Myometrial cell (primary cell): Measurements from ENCODE around the gene MPZL2. TPM values are rescaled to one million over a fixed set of nuclear protein-coding genes. Genes with fewer than 3 reads are reported as not detected.

Experiments
- total RNA-seq: library from RNA; depleted of rRNA; stranded (reverse); fragments of >200 nt; gene quantifications from 2 replicates; pipeline ENCODE4 v1.2.3, GENCODE V29; 2015

MPZL2 gene
- total RNA-seq, result not detected in 2 replicates

DNA sequence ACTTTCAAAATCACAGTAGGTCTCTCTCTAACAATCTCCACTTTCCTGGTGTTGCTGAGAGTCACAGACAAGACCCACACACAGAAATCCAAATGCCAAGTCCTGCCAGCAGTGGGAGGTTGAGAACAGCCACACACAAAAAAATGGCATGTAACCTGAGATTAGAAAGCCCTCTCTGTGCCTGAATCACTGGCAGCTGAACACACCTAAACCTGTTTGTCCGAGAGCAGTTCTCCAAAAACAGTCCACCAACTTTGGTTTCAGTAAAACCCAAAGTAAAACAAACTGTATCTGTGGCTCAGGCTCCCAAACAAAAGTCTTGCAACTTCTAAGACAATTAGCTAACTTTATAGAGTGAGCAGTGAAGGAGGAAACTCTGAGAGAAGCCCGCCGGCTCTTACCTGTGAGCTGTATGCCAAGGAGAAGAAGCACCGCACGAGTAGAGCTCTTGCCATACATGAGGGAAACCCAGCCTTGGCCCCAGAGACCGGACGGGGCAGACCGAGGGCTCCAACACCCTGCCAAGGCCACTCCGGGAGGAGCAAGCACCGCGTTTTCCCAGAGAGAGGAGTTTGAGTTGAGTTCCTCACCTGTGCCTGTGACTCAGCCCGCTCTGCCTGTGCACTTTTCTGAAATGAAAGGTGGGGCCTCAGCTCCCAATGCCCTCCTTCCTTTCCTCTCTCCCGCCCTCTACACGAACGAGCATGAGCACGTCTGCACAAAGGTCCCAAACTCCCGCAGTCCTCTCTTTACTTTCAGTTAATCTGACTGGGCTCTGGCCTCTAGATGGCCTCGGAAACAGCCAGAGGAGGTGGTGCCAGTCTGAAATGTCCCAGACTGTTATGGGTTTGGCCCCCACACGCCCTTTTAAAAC, at the start of gene MPZL2:
MPZL2 (minus strand) TSS at position 603 of the 874 bp plus-strand sequence; CDS start at position 459, 144 bp downstream.

DNA sequence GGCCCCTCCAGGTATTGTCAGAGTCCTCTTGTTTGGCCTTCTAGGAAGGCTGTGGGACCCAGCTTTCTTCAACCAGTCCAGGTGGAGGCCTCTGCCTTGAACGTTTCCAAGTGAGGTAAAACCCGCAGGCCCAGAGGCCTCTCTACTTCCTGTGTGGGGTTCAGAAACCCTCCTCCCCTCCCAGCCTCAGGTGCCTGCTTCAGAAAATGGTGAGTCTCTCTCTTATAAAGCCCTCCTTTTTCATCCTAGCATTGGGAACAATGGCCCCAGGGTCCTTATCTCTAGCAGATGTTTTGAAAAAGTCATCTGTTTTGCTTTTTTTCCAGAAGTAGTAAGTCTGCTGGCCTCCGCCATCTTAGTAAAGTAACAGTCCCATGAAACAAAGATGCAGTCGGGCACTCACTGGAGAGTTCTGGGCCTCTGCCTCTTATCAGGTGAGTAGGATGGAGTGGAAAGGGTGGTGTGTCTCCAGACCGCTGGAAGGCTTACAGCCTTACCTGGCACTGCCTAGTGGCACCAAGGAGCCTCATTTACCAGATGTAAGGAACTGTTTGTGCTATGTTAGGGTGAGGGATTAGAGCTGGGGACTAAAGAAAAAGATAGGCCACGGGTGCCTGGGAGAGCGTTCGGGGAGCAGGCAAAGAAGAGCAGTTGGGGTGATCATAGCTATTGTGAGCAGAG, 40.6 kb upstream of the MPZL2 start, which contains the start of gene CD3E:
CD3E (plus strand) TSS at position 163 of the 681 bp plus-strand sequence; CDS start at position 386, 223 bp downstream.

DNA sequence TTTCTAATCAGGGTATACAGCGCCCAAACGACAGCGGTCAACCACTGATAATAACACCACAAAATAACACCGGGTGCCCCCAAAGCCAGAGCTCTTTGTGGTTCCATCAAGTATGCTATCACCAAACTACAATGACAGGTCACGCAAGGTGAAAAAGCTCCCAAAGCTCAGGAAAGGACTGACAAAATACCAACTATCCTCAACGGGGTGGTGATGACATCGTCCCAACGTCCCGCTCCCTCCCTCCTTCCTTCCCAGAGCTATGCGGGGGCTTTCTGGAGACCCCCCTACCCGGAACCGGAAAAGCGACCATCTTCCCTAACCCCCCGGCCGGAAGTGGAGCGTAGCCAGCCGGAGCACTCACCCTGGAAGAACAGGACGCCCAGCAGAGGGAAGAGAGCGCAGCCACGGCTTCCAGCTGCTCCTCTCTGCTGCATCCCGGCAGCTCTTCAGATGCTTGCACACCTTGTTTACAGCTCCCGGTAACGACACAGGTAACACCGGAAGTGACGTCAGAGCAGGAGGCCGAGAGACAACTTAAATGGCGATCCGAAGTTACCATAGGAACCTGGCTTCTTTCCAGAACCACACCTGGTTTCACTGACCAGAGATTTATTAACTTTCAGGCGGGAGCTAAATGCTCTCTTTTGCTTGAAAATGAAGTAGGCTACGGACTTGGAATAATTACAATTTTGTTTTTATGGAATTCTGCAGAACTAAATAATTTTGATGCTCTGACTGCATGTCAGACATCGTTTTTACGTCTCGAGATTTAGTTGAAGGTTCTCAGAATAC, 12.0 kb downstream of the MPZL2 start, which contains the start of gene MPZL3:
MPZL3 (minus strand) TSS at position 508 of the 795 bp plus-strand sequence; CDS start at position 437, 71 bp downstream.

DNA sequence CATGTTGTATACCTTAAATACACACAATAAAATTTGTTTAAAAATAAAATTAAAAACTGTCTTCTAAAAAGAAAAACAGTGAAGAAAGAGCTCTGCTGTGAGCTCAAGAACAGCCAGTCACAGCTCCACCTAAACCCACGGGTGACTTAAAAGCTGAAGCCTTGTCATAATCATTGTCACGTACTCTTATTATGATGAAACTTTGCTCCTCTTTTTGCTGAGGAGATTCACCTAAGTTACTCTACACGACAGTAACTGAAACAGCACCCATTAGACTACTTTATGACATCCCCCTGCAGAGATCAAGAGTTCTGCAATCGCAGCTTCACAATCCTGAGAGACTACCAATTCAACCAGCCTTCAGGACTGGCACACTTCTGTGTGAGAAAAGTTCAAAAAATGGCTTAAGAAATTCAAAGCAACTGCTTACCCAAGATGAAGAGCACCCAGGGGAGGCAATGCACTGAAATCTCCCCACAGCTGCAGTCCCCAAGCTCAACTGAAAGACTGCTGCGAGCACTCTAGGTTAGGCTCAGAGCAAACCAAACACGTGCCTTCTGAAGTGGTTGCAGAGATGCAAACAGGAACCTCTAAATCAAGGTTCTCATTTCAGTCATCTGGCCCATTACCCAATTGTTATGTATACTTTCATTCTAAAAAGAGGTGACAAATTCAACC, 39.4 kb downstream of the MPZL2 start, which contains the start of gene JAML:
JAML (minus strand) TSS at position 501 of the 678 bp plus-strand sequence. CDS start 10,145 bp downstream, outside the sequence.

Other genes with a start within 250 kb of the MPZL2 start
- not detected in 2 replicates for gene TMPRSS4, start 187.2 kb downstream of the MPZL2 start, total RNA-seq
- not detected in 2 replicates for gene SMIM35, start 177.3 kb downstream of the MPZL2 start, total RNA-seq
- not detected in 2 replicates for gene SCN4B, start 111.5 kb downstream of the MPZL2 start, total RNA-seq
- gene SCN2B, start 87.7 kb downstream of the MPZL2 start, total RNA-seq, result not detected in 2 replicates
- not detected in 2 replicates for gene JAML, start 39.3 kb downstream of the MPZL2 start, total RNA-seq
- under 0.01 and 0.53 TPM in 2 replicates for gene MPZL3, start 11.9 kb downstream of the MPZL2 start, total RNA-seq
- gene CD3E, start 40.4 kb upstream of the MPZL2 start, total RNA-seq, result not detected in 2 replicates
- not detected in 2 replicates for gene CD3D, start 78.4 kb upstream of the MPZL2 start, total RNA-seq
- not detected in 2 replicates for gene CD3G, start 80.0 kb upstream of the MPZL2 start, total RNA-seq
- gene UBE4A, start 95.3 kb upstream of the MPZL2 start, total RNA-seq, result 41.2 and 50.5 TPM in 2 replicates
- 56.0 and 56.5 TPM in 2 replicates for gene ATP5MG, start 137.3 kb upstream of the MPZL2 start, total RNA-seq
- 9.8 and 29.6 TPM in 2 replicates for gene KMT2A, start 172.2 kb upstream of the MPZL2 start, total RNA-seq